ENCODE measurements around the gene PGK1. TPM values are rescaled to one million over a fixed set of nuclear protein-coding genes. Genes with fewer than 3 reads are reported as not detected.
"Not testable (repeated sequence)": the region's sequence is repeated elsewhere in the genome, so short reads cannot be mapped to it uniquely, and the experiment has no call there.

The PGK1 gene
- total RNA-seq, 1 donor from 2014 or later, result 125 TPM

- not testable (repeated sequence) for H3K4me3 ChIP-seq (ENCODE audit: low read length in 3 of 3); H3K36me3 ChIP-seq (ENCODE audit: control insufficient read depth in 3 of 3, insufficient read depth in 3 of 3, low read length in 3 of 3); H3K27me3 ChIP-seq (ENCODE audit: control insufficient read depth in 3 of 3, insufficient read depth in 3 of 3, low read length in 3 of 3); H3K9ac ChIP-seq (ENCODE audit: low read depth in 1 of 3, low read length in 3 of 3); H3K27ac ChIP-seq (ENCODE audit: low read depth, low read length); H3K4me1 ChIP-seq (ENCODE audit: control insufficient read depth in 3 of 3, insufficient read depth in 3 of 3, low read length in 3 of 3); H3K9me3 ChIP-seq (ENCODE audit: control insufficient read depth in 3 of 3, low read length in 3 of 3)
Measured at GRCh38 chrX:78081413-78081812, 22.6 kb upstream of the PGK1 start.

GRCh38 chrX:78092296-78092695 lies 11.8 kb upstream of the PGK1 start:
- Histone ChIP-seq H3K27ac (ENCODE audit: low read depth, low read length) (no peak overlapping the region), H3K4me3 (ENCODE audit: low read length in 3 of 3) (no peak overlapping the region), H3K36me3 (ENCODE audit: control insufficient read depth in 3 of 3, insufficient read depth in 3 of 3, low read length in 3 of 3) (no peaks in the 10 kb centered on the region), H3K4me1 (ENCODE audit: control insufficient read depth in 3 of 3, insufficient read depth in 3 of 3, low read length in 3 of 3) (no peaks in the 10 kb centered on the region), H3K9ac (ENCODE audit: low read depth in 1 of 3, low read length in 3 of 3) (peak overlapping the region in 1 of 3 donors; percentile 25), H3K9me3 (ENCODE audit: control insufficient read depth in 3 of 3, low read length in 3 of 3) (no peaks in the 10 kb centered on the region), H3K27me3 (ENCODE audit: control insufficient read depth in 3 of 3, insufficient read depth in 3 of 3, low read length in 3 of 3) (no peaks in the 10 kb centered on the region)

- H3K36me3 ChIP-seq (ENCODE audit: control insufficient read depth in 3 of 3, insufficient read depth in 3 of 3, low read length in 3 of 3), result no peaks in the 10 kb centered on the region
- no peak overlapping the region for H3K4me3 ChIP-seq (ENCODE audit: low read length in 3 of 3)
- no peak overlapping the region for H3K9ac ChIP-seq (ENCODE audit: low read depth in 1 of 3, low read length in 3 of 3)
- no peak overlapping the region for H3K27ac ChIP-seq (ENCODE audit: low read depth, low read length)
- no peaks in the 10 kb centered on the region for H3K4me1 ChIP-seq (ENCODE audit: control insufficient read depth in 3 of 3, insufficient read depth in 3 of 3, low read length in 3 of 3)
- no peaks in the 10 kb centered on the region for H3K9me3 ChIP-seq (ENCODE audit: control insufficient read depth in 3 of 3, low read length in 3 of 3)
- H3K27me3 ChIP-seq (ENCODE audit: control insufficient read depth in 3 of 3, insufficient read depth in 3 of 3, low read length in 3 of 3), result peaks cover 0 to 4% (median 0%) of the 10 kb centered on the region in 3 donors
Measured at GRCh38 chrX:78098108-78098507, 5.9 kb upstream of the PGK1 start.

GRCh38 chrX:78102091-78102490 lies 2.0 kb upstream of the PGK1 start:
- Histone ChIP-seq H3K4me1 (ENCODE audit: control insufficient read depth in 3 of 3, insufficient read depth in 3 of 3, low read length in 3 of 3) (peaks cover 15 to 19% (median 18%) of the 10 kb centered on the region in 3 donors), H3K4me3 (ENCODE audit: low read length in 3 of 3) (no peak overlapping the region), H3K36me3 (ENCODE audit: control insufficient read depth in 3 of 3, insufficient read depth in 3 of 3, low read length in 3 of 3) (no peaks in the 10 kb centered on the region), H3K9ac (ENCODE audit: low read depth in 1 of 3, low read length in 3 of 3) (no peak overlapping the region), H3K27me3 (ENCODE audit: control insufficient read depth in 3 of 3, insufficient read depth in 3 of 3, low read length in 3 of 3) (peaks cover 0 to 4% (median 0%) of the 10 kb centered on the region in 3 donors), H3K9me3 (ENCODE audit: control insufficient read depth in 3 of 3, low read length in 3 of 3) (no peaks in the 10 kb centered on the region), H3K27ac (ENCODE audit: low read depth, low read length) (no peak overlapping the region)

GRCh38 chrX:78103001-78103622 lies 936 bp upstream of the PGK1 start:
- Histone ChIP-seq H3K4me1 (ENCODE audit: control insufficient read depth in 3 of 3, insufficient read depth in 3 of 3, low read length in 3 of 3) (peaks cover 22 to 28% (median 22%) of the 10 kb centered on the region in 3 donors), H3K9me3 (ENCODE audit: control insufficient read depth in 3 of 3, low read length in 3 of 3) (no peaks in the 10 kb centered on the region), H3K4me3 (ENCODE audit: low read length in 3 of 3) (peak overlapping the region; percentile 74 to 78 (median 78)), H3K27ac (ENCODE audit: low read depth, low read length) (peak overlapping the region; percentile 86), H3K27me3 (ENCODE audit: control insufficient read depth in 3 of 3, insufficient read depth in 3 of 3, low read length in 3 of 3) (peaks cover 0 to 4% (median 0%) of the 10 kb centered on the region in 3 donors), H3K9ac (ENCODE audit: low read depth in 1 of 3, low read length in 3 of 3) (peak overlapping the region; percentile 71 to 86 (median 84)), H3K36me3 (ENCODE audit: control insufficient read depth in 3 of 3, insufficient read depth in 3 of 3, low read length in 3 of 3) (no peaks in the 10 kb centered on the region)

- peaks cover 0 to under 1% (median 0%) of the 10 kb centered on the region in 3 donors for H3K27me3 ChIP-seq (ENCODE audit: control insufficient read depth in 3 of 3, insufficient read depth in 3 of 3, low read length in 3 of 3)
- H3K9me3 ChIP-seq (ENCODE audit: control insufficient read depth in 3 of 3, low read length in 3 of 3), result no peaks in the 10 kb centered on the region
- H3K36me3 ChIP-seq (ENCODE audit: control insufficient read depth in 3 of 3, insufficient read depth in 3 of 3, low read length in 3 of 3), result no peaks in the 10 kb centered on the region
- peak overlapping the region; percentile 77 to 98 (median 95) for H3K9ac ChIP-seq (ENCODE audit: low read depth in 1 of 3, low read length in 3 of 3)
- H3K27ac ChIP-seq (ENCODE audit: low read depth, low read length), result peak overlapping the region; percentile 90
- H3K4me3 ChIP-seq (ENCODE audit: low read length in 3 of 3), result peak overlapping the region; percentile 86 to 95 (median 91)
- peaks cover 28 to 33% (median 31%) of the 10 kb centered on the region in 3 donors for H3K4me1 ChIP-seq (ENCODE audit: control insufficient read depth in 3 of 3, insufficient read depth in 3 of 3, low read length in 3 of 3)
Measured at GRCh38 chrX:78104447-78105176, 564 bp downstream of the PGK1 start.

- Histone ChIP-seq H3K27ac (ENCODE audit: low read depth, low read length) (peak overlapping the region; percentile 90), H3K4me1 (ENCODE audit: control insufficient read depth in 3 of 3, insufficient read depth in 3 of 3, low read length in 3 of 3) (peaks cover 29 to 35% (median 31%) of the 10 kb centered on the region in 3 donors), H3K4me3 (ENCODE audit: low read length in 3 of 3) (peak overlapping the region; percentile 86 to 95 (median 91)), H3K36me3 (ENCODE audit: control insufficient read depth in 3 of 3, insufficient read depth in 3 of 3, low read length in 3 of 3) (no peaks in the 10 kb centered on the region), H3K9me3 (ENCODE audit: control insufficient read depth in 3 of 3, low read length in 3 of 3) (no peaks in the 10 kb centered on the region), H3K27me3 (ENCODE audit: control insufficient read depth in 3 of 3, insufficient read depth in 3 of 3, low read length in 3 of 3) (no peaks in the 10 kb centered on the region), H3K9ac (ENCODE audit: low read depth in 1 of 3, low read length in 3 of 3) (peak overlapping the region in 1 of 3 donors; percentile 35)
Measured at GRCh38 chrX:78105944-78106650, 2.0 kb downstream of the PGK1 start.

GRCh38 chrX:78106651-78106986 lies 2.6 kb downstream of the PGK1 start:
- peak overlapping the region in 1 of 3 donors; percentile 35 for H3K9ac ChIP-seq (ENCODE audit: low read depth in 1 of 3, low read length in 3 of 3)
- peak overlapping the region in 2 of 3 donors; percentile 38 to 86 for H3K4me3 ChIP-seq (ENCODE audit: low read length in 3 of 3)
- peak overlapping the region; percentile 90 for H3K27ac ChIP-seq (ENCODE audit: low read depth, low read length)
- H3K4me1 ChIP-seq (ENCODE audit: control insufficient read depth in 3 of 3, insufficient read depth in 3 of 3, low read length in 3 of 3), result peaks cover 31 to 35% (median 34%) of the 10 kb centered on the region in 3 donors
- H3K36me3 ChIP-seq (ENCODE audit: control insufficient read depth in 3 of 3, insufficient read depth in 3 of 3, low read length in 3 of 3), result peaks cover 0 to 3% (median 0%) of the 10 kb centered on the region in 3 donors
- H3K27me3 ChIP-seq (ENCODE audit: control insufficient read depth in 3 of 3, insufficient read depth in 3 of 3, low read length in 3 of 3), result no peaks in the 10 kb centered on the region
- H3K9me3 ChIP-seq (ENCODE audit: control insufficient read depth in 3 of 3, low read length in 3 of 3), result no peaks in the 10 kb centered on the region

- Histone ChIP-seq H3K36me3 (ENCODE audit: control insufficient read depth in 3 of 3, insufficient read depth in 3 of 3, low read length in 3 of 3) (peaks cover 0 to 8% (median 6%) of the 10 kb centered on the region in 3 donors), H3K9ac (ENCODE audit: low read depth in 1 of 3, low read length in 3 of 3) (no peak overlapping the region), H3K4me1 (ENCODE audit: control insufficient read depth in 3 of 3, insufficient read depth in 3 of 3, low read length in 3 of 3) (peaks cover 31 to 37% (median 35%) of the 10 kb centered on the region in 3 donors), H3K4me3 (ENCODE audit: low read length in 3 of 3) (no peak overlapping the region), H3K27me3 (ENCODE audit: control insufficient read depth in 3 of 3, insufficient read depth in 3 of 3, low read length in 3 of 3) (no peaks in the 10 kb centered on the region), H3K9me3 (ENCODE audit: control insufficient read depth in 3 of 3, low read length in 3 of 3) (no peaks in the 10 kb centered on the region), H3K27ac (ENCODE audit: low read depth, low read length) (no peak overlapping the region)
Measured at GRCh38 chrX:78109458-78109857, 5.4 kb downstream of the PGK1 start.

Measured in skeletal muscle tissue (tissue), 4 donors.